Esophagus squamous epithelium (tissue), 4 donors: ENCODE data around the gene GSTT2B.
"Not testable (repeated sequence)": the region's sequence is repeated elsewhere in the genome, so short reads cannot be mapped to it uniquely, and the experiment has no call there.

Experiments used
- POLR2A ChIP-seq, 4 donors: fragments of 450-650 bp; IDR thresholded peaks; one replicate each; pipeline ENCODE4 v1.6.1; 2017; ENCODE audit warnings: antibody characterized with exemption in 4 of 4, mild to moderate bottlenecking in 4 of 4, moderate library complexity in 3 of 4
- TF ChIP-seq, protein P1 (sequence below), 6 experiments: fragments of 450-650 bp in 4 of 6; fragments of 200-600 bp in 2 of 6; sonication (generic) in 2 of 6; IDR thresholded peaks; one replicate each; pipeline ENCODE4 v1.5.1; 2016 to 2019; ENCODE audit warnings: antibody characterized with exemption in 6 of 6, mild to moderate bottlenecking in 4 of 6, moderate library complexity in 4 of 6

DNA sequence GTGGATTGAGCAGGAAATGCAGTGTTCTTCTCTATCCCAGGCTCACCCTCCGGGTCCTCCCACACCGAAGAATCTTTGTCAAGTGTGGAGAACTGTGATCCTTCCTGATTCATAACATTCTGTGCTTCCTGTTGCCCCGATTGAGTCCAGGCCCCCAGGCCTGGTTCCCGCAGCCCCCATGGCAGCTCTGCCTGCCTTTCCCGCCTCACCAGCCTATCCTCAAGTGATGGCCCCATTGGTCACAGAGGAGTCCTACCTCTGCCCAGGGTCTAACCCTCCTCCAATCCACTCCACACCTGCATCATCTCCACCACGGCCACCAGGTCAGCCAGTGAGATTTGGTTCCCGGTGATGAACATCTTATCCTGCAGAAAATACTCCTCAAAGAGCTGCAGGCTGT lies 38.8 kb upstream of the GSTT2B start:
- TF ChIP-seq, protein P1, sequence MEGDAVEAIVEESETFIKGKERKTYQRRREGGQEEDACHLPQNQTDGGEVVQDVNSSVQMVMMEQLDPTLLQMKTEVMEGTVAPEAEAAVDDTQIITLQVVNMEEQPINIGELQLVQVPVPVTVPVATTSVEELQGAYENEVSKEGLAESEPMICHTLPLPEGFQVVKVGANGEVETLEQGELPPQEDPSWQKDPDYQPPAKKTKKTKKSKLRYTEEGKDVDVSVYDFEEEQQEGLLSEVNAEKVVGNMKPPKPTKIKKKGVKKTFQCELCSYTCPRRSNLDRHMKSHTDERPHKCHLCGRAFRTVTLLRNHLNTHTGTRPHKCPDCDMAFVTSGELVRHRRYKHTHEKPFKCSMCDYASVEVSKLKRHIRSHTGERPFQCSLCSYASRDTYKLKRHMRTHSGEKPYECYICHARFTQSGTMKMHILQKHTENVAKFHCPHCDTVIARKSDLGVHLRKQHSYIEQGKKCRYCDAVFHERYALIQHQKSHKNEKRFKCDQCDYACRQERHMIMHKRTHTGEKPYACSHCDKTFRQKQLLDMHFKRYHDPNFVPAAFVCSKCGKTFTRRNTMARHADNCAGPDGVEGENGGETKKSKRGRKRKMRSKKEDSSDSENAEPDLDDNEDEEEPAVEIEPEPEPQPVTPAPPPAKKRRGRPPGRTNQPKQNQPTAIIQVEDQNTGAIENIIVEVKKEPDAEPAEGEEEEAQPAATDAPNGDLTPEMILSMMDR (IDR thresholded peaks at IDR 0.05) = not testable (repeated sequence)
- TF ChIP-seq POLR2A (IDR thresholded peaks at IDR 0.05) = not testable (repeated sequence)
